Trophoblast cell (in vitro differentiated cells and primary cell): ENCODE measurements around the gene SOX21. TPM values are rescaled to one million over a fixed set of nuclear protein-coding genes. Genes with fewer than 3 reads are reported as not detected.
A peak's percentile ranks its signal among the peaks of the same experiment; 100 is the strongest.

Source experiments
- DNase-seq, 2 donors: peaks; one replicate each; pipeline ENCODE4 v3.0.0-alpha.2; 2016
- H2AFZ ChIP-seq: 2 replicates; pipeline ENCODE4 v1.6.1; 2013; ENCODE audit warnings: low read length, moderate library complexity, mild to moderate bottlenecking; ENCODE audit not compliant: insufficient read depth, poor library complexity
- H2AK5ac ChIP-seq: 2 replicates; pipeline ENCODE4 v1.6.1; 2013; ENCODE audit warnings: mild to moderate bottlenecking, low read length
- H2BK120ac ChIP-seq: 2 replicates; pipeline ENCODE4 v1.6.1; 2013; ENCODE audit warnings: low read length, mild to moderate bottlenecking, moderate library complexity; ENCODE audit not compliant: insufficient read depth, poor library complexity
- H2BK12ac ChIP-seq: 2 replicates; pipeline ENCODE4 v1.6.1; 2013; ENCODE audit warnings: mild to moderate bottlenecking, low read length, moderate library complexity
- H2BK5ac ChIP-seq: 2 replicates; pipeline ENCODE4 v1.6.1; 2013; ENCODE audit warnings: low read length, low read depth, moderate library complexity, mild to moderate bottlenecking; ENCODE audit not compliant: poor library complexity
- H3K14ac ChIP-seq: 2 replicates; pipeline ENCODE4 v1.6.1; 2013; ENCODE audit warnings: mild to moderate bottlenecking, low read length
- H3K18ac ChIP-seq: 2 replicates; pipeline ENCODE4 v1.6.1; 2013; ENCODE audit warnings: mild to moderate bottlenecking, low read length
- H3K23ac ChIP-seq: 2 replicates; pipeline ENCODE4 v1.6.1; 2013; ENCODE audit warnings: low read length
- H3K27ac ChIP-seq: 2 replicates; pipeline ENCODE4 v1.5.1; 2013; ENCODE audit warnings: low read depth, mild to moderate bottlenecking, inconsistent platforms, low read length, moderate library complexity
- H3K27me3 ChIP-seq: 2 replicates; pipeline ENCODE4 v1.6.1; 2013; ENCODE audit warnings: inconsistent platforms, mild to moderate bottlenecking, low read length, moderate library complexity; ENCODE audit not compliant: insufficient read depth
- H3K36me3 ChIP-seq, 2 experiments: 1 replicate in 1 of 2; 2 replicates in 1 of 2; pipeline ENCODE4 v1.6.1; 2013; ENCODE audit warnings: low read length in 2 of 2, mild to moderate bottlenecking in 2 of 2, moderate library complexity in 1 of 2; ENCODE audit not compliant: insufficient read depth in 2 of 2, control insufficient read depth in 1 of 2
- H3K4ac ChIP-seq: 2 replicates; pipeline ENCODE4 v1.6.1; 2013; ENCODE audit warnings: low read depth, mild to moderate bottlenecking, low read length, moderate library complexity
- H3K4me1 ChIP-seq, 2 experiments: 1 replicate in 1 of 2; 2 replicates in 1 of 2; pipeline ENCODE4 v1.6.1; 2013; ENCODE audit warnings: low read length in 2 of 2, mild to moderate bottlenecking in 2 of 2, moderate library complexity in 1 of 2; ENCODE audit not compliant: insufficient read depth in 2 of 2, control insufficient read depth in 1 of 2
- H3K4me2 ChIP-seq: 2 replicates; pipeline ENCODE4 v1.6.1; 2013; ENCODE audit warnings: inconsistent platforms, mild to moderate bottlenecking, low read length, moderate library complexity
- H3K4me3 ChIP-seq: 2 replicates; pipeline ENCODE4 v1.5.1; 2013; ENCODE audit warnings: mild to moderate bottlenecking, low read depth, low read length, inconsistent platforms
- H3K79me1 ChIP-seq: one replicate; pipeline ENCODE4 v1.6.1; 2013; ENCODE audit warnings: low read length
- H3K79me2 ChIP-seq: 2 replicates; pipeline ENCODE4 v1.6.1; 2013; ENCODE audit warnings: low read length, mild to moderate bottlenecking; ENCODE audit not compliant: control insufficient read depth, insufficient read depth, poor library complexity
- H3K9ac ChIP-seq: 2 replicates; pipeline ENCODE4 v1.6.1; 2013; ENCODE audit warnings: mild to moderate bottlenecking, low read length
- H3K9me3 ChIP-seq: 2 replicates; pipeline ENCODE4 v1.6.1; 2013; ENCODE audit warnings: low read depth, mild to moderate bottlenecking, control low read depth, inconsistent platforms, low read length; ENCODE audit not compliant: insufficient read depth
- H4K12ac ChIP-seq: 2 replicates; pipeline ENCODE4 v1.6.1; 2013; ENCODE audit warnings: low read depth, mild to moderate bottlenecking, low read length, moderate library complexity
- H4K8ac ChIP-seq: 2 replicates; pipeline ENCODE4 v1.6.1; 2013; ENCODE audit warnings: low read depth, mild to moderate bottlenecking, low read length, moderate library complexity
- H4K91ac ChIP-seq: one replicate; pipeline ENCODE4 v1.6.1; 2013; ENCODE audit warnings: low read depth, mild to moderate bottlenecking, low read length, moderate library complexity
- WGBS: extraction: QIAGEN DNeasy Blood & Tissue Kit; methylation state at CpG from one replicate; pipeline ENCODE4 v1.1.7; 2013; ENCODE audit warnings: missing lambda C conversion rate; ENCODE audit not compliant: insufficient read length, insufficient coverage; ENCODE audit errors: extremely low coverage; 5-methylcytosine and 5-hydroxymethylcytosine counted together
- polyA plus RNA-seq: library from polyadenylated mRNA; stranded (reverse); fragments of 200-250 nt; gene quantifications from 2 replicates; pipeline ENCODE4 v1.2.3, GENCODE V29; 2013

Gene SOX21
- 0.07 and 0.11 TPM in 2 replicates for polyA plus RNA-seq

DNA sequence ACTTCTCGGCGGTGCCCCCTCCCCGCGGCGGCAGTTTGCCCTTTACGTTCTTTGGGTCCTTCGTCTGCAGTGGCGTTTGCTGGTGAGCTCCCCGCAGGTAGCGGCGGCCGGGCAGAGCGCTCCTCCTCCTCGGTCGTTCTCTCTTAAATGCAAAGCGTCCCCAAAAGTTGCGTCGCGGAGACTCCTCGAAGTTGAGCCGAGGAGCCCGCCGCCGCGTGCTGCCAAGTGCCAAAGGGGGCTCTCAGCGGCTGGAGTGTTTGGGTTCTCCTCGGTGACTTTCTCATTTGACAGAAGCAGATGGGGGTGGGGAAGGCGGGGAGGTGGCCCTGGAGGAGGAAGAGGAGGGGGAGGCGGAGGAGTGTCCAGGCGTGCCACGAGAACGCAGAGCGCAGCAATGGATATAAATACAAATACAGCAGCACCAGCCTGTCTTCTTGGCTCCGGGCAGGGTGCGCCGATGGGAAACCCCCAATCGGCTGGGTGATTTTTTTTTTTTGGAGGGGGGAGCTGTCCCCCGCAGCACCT, at the start of gene SOX21:
Gene SOX21 (minus strand): TSS at position 259 of the 525 bp plus-strand sequence. CDS start 496 bp downstream, outside the sequence.
- no peak for DNase-seq
- no peaks in the 10 kb centered on the region for H3K9me3 ChIP-seq
- no peak within 1 kb of the TSS for H3K23ac ChIP-seq
- H3K79me2 ChIP-seq: no peaks in the 10 kb centered on the region
- H3K4me3 ChIP-seq: peak within 1 kb of the TSS; percentile 69
- no peak within 1 kb of the TSS for H3K27ac ChIP-seq
- H4K91ac ChIP-seq: no peak within 1 kb of the TSS
- no peak within 1 kb of the TSS for H3K9ac ChIP-seq
- no peak within 1 kb of the TSS for H2AK5ac ChIP-seq
- H3K27me3 ChIP-seq: peaks cover 44% of the 10 kb centered on the region
- H4K8ac ChIP-seq: no peak within 1 kb of the TSS
- H3K4me1 ChIP-seq: peaks cover 17 to 39% of the 10 kb centered on the region in 2 experiments
- H4K12ac ChIP-seq: no peak within 1 kb of the TSS
- no peak within 1 kb of the TSS for H2BK12ac ChIP-seq
- H3K36me3 ChIP-seq: no peaks in the 10 kb centered on the region
- no CpG with 5 or more reads among the region's 38 CpGs for WGBS
- no peak within 1 kb of the TSS for H3K4ac ChIP-seq
- no peak within 1 kb of the TSS for H3K14ac ChIP-seq
- H2AFZ ChIP-seq: peak within 1 kb of the TSS; percentile 72
- no peak within 1 kb of the TSS for H3K18ac ChIP-seq
- H3K4me2 ChIP-seq: peak within 1 kb of the TSS; percentile 81
- H2BK5ac ChIP-seq: no peak within 1 kb of the TSS
- no peaks in the 10 kb centered on the region for H3K79me1 ChIP-seq
- H2BK120ac ChIP-seq: no peak within 1 kb of the TSS

GRCh38 chr13:94761407-94761806, 49.1 kb upstream of the SOX21 start:
- H2BK12ac ChIP-seq: no peak overlapping the region
- WGBS: no CpG with 5 or more reads among the region's 2 CpGs
- no peak overlapping the region for H4K8ac ChIP-seq
- no peak overlapping the region for H3K4me3 ChIP-seq
- no peak overlapping the region for H2BK5ac ChIP-seq
- no peak for DNase-seq
- no peaks in the 10 kb centered on the region for H3K79me1 ChIP-seq
- H3K4me2 ChIP-seq: no peak overlapping the region
- H3K9ac ChIP-seq: no peak overlapping the region
- H3K36me3 ChIP-seq: no peaks in the 10 kb centered on the region
- peaks cover 0 to 3% of the 10 kb centered on the region in 2 experiments for H3K4me1 ChIP-seq
- no peak overlapping the region for H3K23ac ChIP-seq
- H4K12ac ChIP-seq: no peak overlapping the region
- no peaks in the 10 kb centered on the region for H3K27me3 ChIP-seq
- no peaks in the 10 kb centered on the region for H3K79me2 ChIP-seq
- no peak overlapping the region for H2AK5ac ChIP-seq
- H3K27ac ChIP-seq: no peak overlapping the region
- H3K18ac ChIP-seq: no peak overlapping the region
- H2AFZ ChIP-seq: no peak overlapping the region
- H3K14ac ChIP-seq: no peak overlapping the region
- no peak overlapping the region for H2BK120ac ChIP-seq
- no peaks in the 10 kb centered on the region for H3K9me3 ChIP-seq
- no peak overlapping the region for H3K4ac ChIP-seq
- no peak overlapping the region for H4K91ac ChIP-seq

DNA sequence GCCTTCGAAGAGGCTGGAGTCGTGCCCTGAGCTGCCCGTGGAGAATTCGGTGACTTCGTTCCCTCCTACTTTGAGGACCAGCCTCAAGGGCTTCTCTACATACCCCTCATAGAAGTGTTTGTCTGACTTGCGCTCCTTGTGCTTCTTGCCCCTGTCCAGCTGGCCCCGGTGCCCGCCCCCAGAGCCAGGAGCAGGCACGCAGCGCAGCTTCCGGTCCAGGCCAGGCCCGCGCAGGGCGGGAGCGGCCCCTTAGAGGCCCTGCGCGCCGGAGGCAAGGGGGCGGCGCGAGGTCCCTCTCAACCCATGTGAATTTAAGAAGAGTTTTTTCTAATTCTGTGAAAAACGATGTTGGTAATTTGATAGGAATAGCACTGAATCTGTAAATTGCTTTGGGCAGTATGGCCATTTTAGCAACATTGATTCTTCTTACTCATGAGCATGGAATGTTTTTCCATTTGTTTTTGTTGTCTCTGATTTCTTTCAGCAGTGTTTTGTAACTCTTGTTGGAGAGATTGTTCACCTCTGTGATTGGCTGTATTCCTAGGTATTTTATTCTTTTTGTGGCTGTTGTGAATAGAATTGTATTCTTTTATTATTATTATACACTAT, 46.9 kb upstream of the SOX21 start:
- no CpG with 5 or more reads among the region's 22 CpGs for WGBS

GRCh38 chr13:94758436-94758960, 46.2 kb upstream of the SOX21 start:
- H3K79me1 ChIP-seq: no peaks in the 10 kb centered on the region
- no peak overlapping the region for H3K23ac ChIP-seq
- no peak overlapping the region for H4K91ac ChIP-seq
- no peaks in the 10 kb centered on the region for H3K36me3 ChIP-seq
- H4K12ac ChIP-seq: no peak overlapping the region
- H3K79me2 ChIP-seq: no peaks in the 10 kb centered on the region
- H3K4ac ChIP-seq: no peak overlapping the region
- H3K27me3 ChIP-seq: no peaks in the 10 kb centered on the region
- H3K27ac ChIP-seq: no peak overlapping the region
- no peak overlapping the region for H3K14ac ChIP-seq
- no peak overlapping the region for H2BK5ac ChIP-seq
- H3K9ac ChIP-seq: no peak overlapping the region
- no peak for DNase-seq
- no peak overlapping the region for H2BK120ac ChIP-seq
- peaks cover 0 to 3% of the 10 kb centered on the region in 2 experiments for H3K4me1 ChIP-seq
- no CpG with 5 or more reads among the region's 5 CpGs for WGBS
- no peaks in the 10 kb centered on the region for H3K9me3 ChIP-seq
- H2AFZ ChIP-seq: no peak overlapping the region
- H3K4me3 ChIP-seq: no peak overlapping the region
- H2BK12ac ChIP-seq: no peak overlapping the region
- H4K8ac ChIP-seq: no peak overlapping the region
- no peak overlapping the region for H3K4me2 ChIP-seq
- H3K18ac ChIP-seq: no peak overlapping the region
- H2AK5ac ChIP-seq: no peak overlapping the region

More for the DNA sequence above, 46.9 kb upstream of the SOX21 start:
- H3K4me2 ChIP-seq: no peak overlapping the region
- no peak overlapping the region for H2AFZ ChIP-seq
- H4K12ac ChIP-seq: no peak overlapping the region
- peak overlapping the region; percentile 39 for H4K91ac ChIP-seq
- no peak overlapping the region for H3K23ac ChIP-seq
- H2BK5ac ChIP-seq: no peak overlapping the region
- no peak overlapping the region for H2BK120ac ChIP-seq
- H3K27ac ChIP-seq: no peak overlapping the region
- no peak overlapping the region for H2AK5ac ChIP-seq
- no peak overlapping the region for H3K4ac ChIP-seq
- no peak overlapping the region for H3K14ac ChIP-seq
- H3K79me1 ChIP-seq: no peaks in the 10 kb centered on the region
- H3K4me3 ChIP-seq: no peak overlapping the region
- no peaks in the 10 kb centered on the region for H3K79me2 ChIP-seq
- H3K18ac ChIP-seq: no peak overlapping the region
- DNase-seq: no peak
- H3K9me3 ChIP-seq: no peaks in the 10 kb centered on the region
- H4K8ac ChIP-seq: no peak overlapping the region
- H3K4me1 ChIP-seq: peaks cover 0 to 3% of the 10 kb centered on the region in 2 experiments
- H3K9ac ChIP-seq: no peak overlapping the region
- no peak overlapping the region for H2BK12ac ChIP-seq
- H3K36me3 ChIP-seq: no peaks in the 10 kb centered on the region
- H3K27me3 ChIP-seq: no peaks in the 10 kb centered on the region
